ENCODE measurements around the gene HDAC4.

GRCh38 chr2:239044336-239044735 is 356.5 kb downstream of the HDAC4 start:
- TF ChIP-seq CTCF (tag by site-specific recombination; IDR thresholded peaks at IDR 0.05) (no peak), REST (tag by site-specific recombination; IDR thresholded peaks at IDR 0.05) (no peak), ZNF623 (tag by site-specific recombination; IDR thresholded peaks at IDR 0.05) (no peak), ZSCAN30 (tag by site-specific recombination; IDR thresholded peaks at IDR 0.05) (no peak), ZNF114 (tag by site-specific recombination; IDR thresholded peaks at IDR 0.05) (no peak)
